T1000 (cell line): ENCODE data around the gene DOCK8.
A peak's percentile ranks its signal among the peaks of the same experiment; 100 is the strongest.
"Not testable (repeated sequence)": the region's sequence is repeated elsewhere in the genome, so short reads cannot be mapped to it uniquely, and the experiment has no call there.

Experiments used
- DNase-seq: peaks from one replicate; lab custom pipeline; 2025; ENCODE audit warnings: mixed read lengths; lab: John Stamatoyannopoulos, UW

Gene DOCK8

DNA sequence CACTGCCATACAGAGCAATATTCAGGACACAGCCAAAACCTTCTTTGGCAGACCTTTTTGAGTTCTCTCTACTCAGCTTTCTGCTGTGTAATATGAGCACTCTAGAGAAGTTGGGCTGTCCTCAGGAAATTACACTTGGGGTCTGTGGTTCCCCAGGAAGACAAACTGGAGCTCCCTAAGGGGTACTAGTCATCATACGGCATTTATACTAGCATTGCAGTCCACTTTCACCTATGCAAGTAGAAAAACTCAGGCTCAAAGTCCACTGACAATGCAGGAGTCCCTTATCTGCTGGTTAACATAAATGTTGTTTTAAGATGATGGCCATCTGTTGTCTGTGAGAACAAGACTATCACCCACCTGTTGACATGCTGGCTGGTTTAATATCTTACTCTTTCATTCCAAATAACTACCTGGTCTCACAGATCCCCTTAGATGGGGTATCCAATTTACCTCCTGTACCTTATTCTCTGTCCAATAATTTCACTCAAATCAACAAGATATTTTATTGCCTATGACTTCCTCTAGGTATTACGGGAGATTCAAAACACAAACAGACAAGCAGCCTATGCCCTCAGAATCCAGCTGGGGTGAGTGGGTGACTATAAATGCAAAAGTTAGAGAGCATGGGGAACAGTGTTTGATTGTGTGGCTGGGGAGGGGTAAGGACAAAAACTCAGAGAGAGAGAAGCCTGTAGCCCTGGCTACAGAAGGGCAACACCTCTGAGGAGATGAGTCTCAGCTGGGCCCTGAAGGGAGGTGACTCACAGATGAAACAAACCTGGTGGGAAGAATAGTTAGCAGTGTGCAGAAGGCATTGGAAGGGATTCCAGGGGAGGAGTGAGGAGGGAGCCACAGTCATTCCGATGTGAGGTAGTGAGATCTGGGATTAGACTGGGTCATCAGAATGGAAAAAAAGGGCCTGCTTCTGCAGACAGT, 10.2 kb downstream of the DOCK8 start:
- peak; percentile 3 for DNase-seq

DNA sequence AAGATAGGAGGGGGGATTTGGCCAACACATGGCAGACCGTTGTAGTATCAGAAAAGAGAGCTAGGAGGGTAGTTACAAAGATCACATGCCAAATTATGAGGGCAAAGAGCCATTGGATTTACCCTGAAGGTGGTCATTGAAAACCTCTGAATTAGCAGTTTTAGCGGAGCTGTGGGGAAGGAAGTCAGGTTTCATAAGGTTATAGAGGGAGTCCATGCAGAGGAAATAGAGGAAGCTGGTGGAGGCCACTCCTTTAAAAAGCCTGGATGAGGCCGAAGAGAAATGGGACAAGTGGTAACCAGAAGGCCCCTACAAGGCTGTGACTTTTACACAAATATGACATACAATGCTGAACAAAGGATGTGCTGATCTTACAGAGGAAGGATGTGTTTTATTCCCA, 13.2 kb downstream of the DOCK8 start:
- DNase-seq: no peak

DNA sequence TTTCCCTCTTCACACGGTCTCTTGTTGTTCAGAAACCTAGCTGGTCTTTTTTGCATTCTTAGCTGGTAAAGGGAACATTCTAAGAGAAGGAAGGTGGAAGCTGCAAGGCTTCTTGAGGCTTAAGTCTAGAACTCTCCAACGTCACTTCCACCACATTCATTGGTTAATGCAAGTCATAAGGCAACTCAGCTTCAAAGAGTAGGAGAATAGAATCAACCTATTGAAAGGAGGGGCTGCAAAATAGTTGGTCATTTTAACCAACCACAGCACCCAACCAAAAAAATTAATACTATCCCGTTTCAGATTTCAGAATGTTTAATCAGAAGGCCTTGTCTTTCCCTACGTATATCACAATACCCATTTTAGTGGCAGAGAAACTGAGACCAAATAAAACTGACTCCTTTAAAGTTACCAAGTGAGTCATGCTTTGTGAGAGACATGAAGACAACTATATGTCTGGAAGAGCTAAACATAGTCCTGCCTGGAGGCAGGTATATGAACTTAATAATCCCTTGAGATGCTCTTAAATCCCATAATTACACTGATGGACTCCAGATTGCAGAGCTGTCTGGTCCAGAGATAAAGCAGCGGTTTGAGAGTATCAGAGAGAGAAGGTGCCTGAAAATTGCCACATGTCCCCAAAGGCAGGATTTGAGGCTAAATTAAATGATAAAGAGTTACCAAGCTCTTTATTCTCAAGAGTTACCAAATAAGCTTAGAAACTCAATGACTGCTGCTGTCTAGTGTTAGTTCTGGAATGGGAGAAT, 14.4 kb downstream of the DOCK8 start:
- DNase-seq: no peak

DNA sequence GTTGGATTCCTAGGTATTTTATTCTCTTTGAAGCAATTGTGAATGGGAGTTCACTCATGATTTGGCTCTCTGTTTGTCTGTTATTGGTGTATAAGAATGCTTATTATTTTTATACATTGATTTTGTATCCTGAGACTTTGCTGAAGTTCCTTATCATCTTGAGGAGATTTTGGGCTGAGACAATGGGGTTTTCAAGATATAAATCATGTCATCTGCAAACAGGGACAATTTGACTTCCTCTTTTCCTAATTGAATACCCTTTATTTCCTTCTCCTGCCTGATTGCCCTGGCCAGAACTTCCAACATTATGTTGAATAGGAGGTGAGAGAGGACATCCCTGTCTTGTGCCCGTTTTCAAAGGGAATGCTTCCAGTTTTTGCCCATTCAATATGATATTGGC, 17.0 kb downstream of the DOCK8 start:
- not testable (repeated sequence) for DNase-seq

DNA sequence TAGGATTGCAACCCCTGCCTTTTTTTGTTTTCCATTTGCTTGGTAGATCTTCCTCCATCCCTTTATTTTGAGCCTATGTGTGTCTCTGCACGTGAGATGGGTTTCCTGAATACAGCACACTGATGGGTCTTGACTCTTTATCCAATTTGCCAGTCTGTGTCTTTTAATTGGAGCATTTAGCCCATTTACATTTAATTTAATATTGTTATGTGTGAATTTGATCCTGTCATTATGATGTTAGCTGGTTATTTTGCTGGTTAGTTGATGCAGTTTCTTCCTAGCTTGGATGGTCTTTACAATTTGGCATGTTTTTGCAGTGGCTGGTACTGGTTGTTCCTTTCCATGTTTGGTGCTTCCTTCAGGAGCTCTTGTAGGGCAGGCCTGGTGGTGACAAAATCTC, 19.0 kb downstream of the DOCK8 start:
- not testable (repeated sequence) for DNase-seq

DNA sequence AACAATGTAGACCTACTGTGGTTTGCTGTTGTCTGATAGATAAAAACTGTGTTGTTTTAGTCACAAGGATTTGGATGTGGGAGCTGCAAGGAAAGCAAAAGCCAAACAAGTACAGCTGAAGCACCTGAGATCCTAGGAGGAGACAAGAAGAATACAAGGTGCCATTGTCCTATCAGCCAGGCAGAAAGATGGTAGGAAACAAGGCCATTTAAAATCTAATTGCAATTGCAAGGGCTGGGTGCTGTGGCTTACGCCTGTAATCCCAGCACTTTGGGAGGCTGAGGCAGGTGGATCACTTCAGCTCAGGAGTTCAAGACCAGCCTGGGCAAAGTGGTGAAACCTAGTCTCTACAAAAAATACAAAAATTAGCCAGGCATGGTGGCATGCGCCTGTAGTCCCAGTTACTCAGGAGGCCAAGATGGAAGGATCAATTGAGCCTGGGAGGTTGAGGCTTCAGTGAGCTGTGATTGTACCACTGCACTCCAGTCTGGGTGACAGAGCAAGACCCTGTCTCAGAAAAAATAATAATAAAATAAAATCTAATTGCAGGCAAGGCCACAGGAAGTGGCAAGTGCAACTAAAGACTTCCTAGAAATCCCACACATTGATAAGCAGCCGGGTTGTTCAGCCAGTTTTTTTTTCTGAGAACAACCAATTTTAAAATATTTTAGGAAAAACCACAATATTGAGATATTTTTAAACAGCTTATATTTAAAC, 22.6 kb downstream of the DOCK8 start:
- no peak for DNase-seq

DNA sequence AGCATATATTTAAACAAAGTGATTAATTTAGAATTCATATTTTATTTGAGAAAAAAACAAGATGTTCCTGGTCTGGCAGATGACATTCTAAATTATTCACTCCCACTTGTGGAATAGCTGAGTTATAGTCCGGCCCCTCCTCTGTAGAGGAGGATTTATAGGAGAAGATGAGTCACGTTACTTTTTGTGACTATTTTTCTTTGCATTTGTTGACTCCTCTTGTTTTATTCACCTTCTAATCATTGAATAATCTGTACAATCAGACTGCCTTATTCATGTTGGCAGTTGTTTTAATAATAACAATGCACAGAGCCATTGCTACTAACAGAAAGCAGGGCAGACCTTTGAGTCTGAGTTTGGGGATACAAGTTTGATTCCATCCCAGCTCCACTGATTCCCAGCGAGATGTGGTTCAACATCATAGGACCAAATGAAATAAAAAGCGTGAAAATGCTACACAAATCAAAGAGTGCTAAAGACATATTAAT, 23.2 kb downstream of the DOCK8 start:
- no peak for DNase-seq

DNA sequence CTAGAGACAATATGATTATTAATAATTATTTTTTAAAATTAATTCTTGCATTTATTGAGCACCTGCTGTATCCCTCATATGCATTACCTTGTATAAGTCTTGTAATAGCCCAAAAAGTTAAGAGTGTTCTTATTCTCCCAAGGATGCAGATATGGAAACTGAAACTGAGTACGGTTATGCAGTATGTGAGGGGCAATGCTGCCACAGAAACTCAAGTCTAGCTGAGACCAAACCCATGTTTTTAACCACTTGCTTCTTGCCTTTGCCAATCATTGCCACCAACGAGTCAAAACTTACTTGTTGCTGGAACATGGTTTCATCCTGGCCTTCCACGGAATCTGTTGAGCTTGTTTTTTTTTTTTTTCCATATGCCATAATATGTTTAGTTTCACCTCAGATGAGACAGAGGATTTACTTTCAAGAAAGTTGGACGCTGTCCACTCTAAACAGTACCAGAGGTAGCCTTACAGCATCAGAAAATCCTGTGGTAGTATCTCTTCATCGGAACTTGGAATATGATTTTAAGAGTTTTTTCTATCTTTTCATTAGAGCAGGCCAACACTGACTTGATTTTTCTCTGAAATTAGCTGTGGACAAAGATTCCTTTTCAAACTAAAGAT, 27.9 kb downstream of the DOCK8 start:
- DNase-seq: no peak

DNA sequence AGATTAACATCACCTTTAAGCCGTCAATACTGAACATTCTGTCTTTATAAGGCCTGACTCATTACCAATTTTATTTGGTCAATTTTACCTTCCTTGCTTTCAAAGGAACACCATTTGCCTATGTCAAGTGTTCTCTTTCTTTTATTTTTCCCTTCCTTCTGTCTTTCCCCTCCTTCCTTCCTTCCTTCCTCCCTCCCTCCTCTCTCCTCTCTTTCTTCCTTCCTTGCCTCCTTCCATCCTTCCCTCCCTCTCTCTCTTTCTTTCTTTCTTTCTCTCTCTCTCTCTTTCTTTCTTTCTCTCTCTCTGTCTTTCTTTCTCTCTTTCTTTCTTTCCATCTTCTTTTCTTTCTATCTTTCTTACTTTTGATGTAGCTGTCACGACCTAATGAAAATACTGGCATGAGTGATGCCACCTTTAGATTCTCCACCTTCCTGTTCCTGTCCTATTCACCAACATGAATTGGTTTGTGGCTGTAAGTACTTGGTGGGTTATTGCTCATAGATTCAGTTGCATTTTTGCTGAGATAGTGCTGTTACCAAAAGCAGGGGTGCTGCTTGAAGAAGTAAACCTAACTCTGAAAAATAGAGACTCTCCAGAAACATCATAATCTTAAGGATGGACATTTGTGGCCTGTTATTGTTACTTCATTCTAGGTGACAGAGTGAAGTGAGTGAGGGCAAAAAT, 33.8 kb downstream of the DOCK8 start:
- no peak for DNase-seq

DNA sequence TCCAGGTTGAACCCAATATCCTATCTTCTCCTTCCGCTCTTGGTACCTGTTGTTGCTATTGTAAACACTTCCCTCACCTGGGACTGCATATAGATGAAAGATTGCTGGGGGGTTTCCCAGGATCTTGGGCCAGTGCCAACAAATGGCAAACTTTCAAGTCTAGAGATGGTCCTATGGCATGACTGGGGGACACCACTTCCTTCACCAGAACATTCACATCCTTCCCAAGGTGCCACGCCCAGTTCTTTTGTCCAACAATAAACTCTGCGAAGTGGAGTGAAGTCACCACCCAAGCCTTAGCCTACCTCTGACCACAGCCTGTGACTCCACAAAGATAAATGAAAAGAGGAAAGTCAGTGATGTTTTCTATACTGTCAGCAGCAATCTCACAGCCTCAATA, 34.4 kb downstream of the DOCK8 start:
- DNase-seq: no peak

DNA sequence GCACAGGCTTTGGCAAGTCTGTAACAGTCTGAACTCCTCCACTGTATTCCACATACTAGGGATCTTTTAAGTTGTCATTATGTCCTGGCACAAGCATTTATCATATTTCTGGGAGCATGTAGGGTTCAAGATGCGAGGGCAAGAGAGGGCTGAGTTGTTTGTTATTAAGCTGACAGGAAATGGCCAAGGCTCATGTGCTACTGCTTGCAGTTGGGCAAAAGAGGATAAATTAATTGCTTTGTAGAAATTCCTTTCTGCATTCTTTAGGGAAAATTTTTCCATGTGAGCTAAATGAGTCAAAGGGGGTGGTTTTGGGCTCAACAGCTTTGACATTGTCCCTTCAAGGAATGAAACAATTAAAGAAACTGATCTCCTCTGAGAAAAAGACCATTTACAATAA, 35.4 kb downstream of the DOCK8 start:
- no peak for DNase-seq

DNA sequence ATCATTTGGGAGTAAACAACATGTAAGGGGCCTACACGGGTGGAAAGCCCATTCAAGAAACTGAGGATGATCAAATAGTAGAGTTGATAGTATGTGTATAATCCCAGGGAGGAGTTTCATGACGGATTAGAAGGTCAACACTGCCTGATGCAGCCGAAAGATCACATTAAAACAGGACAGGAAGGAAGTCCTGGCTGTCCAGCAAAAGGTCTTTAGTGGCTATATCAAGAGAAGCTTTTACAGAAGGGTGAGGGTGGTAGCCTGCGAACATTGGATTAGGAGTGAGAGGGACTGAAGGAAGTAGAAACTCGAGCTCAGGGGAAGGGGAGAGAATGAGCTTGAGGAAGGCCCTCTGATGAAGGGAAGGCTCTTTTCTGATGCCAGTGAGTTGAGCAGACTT, 36.0 kb downstream of the DOCK8 start:
- DNase-seq: no peak

DNA sequence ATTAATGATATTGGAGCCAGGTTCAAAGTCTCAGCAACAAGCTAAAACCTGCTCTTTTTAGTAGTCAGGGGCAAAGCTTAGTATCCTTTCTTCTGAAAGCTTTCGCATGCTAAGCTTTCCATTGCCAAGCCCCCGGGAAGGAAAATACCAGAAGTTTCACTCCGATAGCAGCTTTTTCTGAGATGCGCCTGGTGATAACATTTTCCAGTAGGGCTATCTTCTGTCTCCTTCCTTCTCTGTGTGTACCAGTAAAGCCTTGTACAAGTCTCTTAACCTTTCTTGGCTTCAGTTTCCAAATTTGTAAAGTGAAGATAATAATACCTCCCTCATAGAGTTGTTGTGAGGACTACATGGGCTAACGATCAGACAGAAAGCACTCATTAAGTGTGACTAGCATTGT, 36.7 kb downstream of the DOCK8 start:
- DNase-seq: no peak

DNA sequence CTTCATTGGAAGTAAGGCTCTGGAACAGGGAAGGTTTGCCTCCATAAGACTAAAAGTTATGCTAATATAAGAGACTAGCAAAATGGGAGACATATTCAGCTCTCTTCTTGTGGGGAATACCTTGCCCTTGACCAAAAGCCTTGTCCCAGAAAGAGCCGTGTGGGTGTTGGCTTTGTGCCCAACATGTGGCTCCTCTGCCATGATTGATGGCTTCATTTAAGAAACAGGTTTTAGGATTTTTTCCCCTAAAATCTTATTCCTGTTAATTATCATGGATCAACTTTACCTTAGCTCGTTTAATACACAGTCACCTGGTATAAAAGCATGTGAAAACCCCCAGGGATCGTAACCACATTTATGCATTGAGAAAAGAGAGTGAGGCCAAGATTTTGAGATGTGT, 38.9 kb downstream of the DOCK8 start:
- DNase-seq: no peak

DNA sequence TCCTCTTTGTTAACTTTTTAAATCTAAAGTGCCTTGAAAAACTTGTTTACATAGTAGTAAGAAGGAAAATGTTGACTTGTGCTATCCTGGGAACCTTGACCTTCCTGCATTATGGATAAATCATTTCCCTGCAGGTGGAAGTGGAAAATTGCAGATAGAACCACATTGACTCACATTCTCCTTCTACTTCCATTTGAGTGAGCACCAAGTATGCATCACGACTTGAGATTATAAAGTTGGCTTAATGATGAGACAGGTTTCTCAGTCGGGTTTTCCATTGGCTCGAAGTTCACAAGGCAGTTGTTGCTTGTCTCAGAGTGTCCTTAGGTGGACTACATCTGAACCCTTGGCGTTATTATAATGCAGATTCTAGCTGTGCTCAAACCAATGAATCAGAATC, 39.9 kb downstream of the DOCK8 start:
- DNase-seq: no peak

DNA sequence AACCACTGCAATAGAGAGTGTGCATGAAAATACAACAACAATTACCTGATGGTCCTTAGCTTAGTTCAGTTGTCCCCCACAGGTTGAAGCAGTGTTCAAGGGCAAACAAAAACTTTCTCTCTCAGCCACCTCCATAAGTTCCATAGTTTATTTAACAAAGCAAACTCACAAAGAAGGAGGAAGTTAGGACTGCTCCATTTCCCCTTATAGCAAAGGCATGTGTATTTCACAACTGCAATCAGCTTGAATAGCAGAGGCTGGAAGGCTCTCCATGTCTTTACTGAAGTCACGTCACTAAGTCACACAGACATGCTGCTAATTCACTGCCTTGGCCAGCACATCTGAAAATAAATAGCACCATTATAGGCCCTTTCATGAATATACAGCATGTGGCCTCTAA, 43.3 kb downstream of the DOCK8 start:
- no peak for DNase-seq

DNA sequence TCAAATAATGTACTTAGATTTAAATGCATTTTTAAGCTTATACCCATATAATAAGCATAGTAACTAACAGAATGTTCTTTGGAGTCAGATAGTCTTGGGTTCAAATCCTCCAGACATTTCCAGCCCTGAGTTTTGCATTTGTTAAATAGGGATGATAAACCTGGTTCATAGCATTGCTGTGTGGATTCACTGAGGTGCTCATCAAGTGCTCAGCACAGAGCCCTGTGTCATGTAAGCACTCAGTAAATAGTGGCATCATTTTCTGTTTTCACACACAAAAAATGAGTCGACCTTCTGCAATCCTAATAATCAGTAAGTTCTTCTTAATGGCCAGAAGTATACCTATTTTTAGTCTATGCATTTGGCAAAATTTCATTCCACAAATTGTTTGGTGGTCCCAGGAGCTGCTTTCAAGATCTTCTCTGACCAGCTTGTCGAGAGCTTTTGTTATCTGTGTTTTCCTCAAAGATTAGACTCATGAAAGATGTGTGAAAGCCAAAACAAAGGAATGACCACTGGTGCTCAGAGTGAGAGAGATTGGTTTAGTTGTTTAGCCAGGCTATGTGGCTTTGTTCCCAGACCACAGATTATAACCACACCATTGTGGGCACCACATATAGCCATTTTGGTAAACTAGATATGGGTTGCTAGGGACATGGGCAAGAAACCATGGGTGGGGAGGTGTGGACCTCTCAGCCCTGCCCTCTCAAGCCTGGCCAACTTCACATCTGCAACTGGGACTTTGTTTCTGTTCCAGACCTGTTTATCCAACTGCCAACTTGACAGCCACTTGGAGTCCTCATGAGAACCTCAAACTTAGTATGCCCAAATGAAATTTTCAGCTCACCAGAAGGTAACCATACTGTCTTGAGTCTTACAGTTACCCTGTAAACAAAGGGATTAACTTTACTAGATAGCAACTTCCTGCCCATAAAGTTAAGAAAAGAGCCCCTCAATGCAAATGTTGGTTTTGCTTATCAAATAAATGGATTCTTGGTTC, 45.0 kb downstream of the DOCK8 start:
- DNase-seq: no peak

DNA sequence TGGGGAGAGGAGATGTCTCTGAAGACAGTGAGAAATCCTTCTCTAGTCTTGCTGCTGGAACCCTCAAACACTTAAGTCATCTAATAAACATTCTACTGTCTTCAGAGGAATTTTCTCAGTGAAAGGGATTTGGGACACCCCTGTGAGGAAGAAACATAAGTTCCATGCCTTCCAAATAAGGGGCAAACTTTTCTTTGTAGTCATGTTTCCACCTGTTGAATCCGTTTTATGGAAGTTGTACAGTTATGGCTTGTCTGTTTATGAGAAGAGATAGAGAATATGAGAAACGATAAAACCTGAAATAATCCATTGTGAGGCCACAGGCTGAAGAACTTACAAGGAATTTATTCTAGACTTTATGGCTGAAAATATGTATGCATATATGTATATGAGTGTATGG, 49.6 kb downstream of the DOCK8 start:
- no peak for DNase-seq

DNA sequence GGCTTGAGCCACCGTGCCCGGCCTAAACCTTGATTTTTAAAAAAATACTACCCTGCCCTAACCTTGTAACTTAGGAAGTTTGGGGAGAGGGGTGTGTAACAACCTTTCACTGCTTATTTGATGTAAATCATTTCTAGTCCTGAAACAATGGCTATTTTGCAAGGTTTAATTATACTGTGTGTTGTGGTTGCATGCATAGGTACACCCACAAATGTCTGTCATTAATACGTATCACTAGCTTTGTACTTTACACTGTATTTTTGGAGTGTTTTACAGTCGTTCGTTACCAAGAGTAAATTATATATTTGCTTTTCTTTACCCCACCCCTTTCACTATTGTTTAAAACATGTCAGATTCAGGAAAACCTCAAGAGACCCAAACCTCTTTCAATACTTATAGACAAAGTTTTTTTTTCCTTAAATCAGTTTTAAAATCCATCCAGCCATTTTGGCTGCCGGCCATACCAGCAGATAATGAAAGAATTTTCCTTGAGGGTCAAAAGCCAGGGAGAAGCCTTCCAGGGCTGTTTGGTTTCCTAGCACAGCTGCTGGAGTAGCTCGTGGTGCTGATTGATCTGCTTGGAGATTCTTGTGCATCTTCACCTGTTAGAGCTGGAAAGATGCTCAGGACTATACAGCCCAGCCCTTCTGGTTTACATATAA, 50.7 kb downstream of the DOCK8 start:
- no peak for DNase-seq

DNA sequence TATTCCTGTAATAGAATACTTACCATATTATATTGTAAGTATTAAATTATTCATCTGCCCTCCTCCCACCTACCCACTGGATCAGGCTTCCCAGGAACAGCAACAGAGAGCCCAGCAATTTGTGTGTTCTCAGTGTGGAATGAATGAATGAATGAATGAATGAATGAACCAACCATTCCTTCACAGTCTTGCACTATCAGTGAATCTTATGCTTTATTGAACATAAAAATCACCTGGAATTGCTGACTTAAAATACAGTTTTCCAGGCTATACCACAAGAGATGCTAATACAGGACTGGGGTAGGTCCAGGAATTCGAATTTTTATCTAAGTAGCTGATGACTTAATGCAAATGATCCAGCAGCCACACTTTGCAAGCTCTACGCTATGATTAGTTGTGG, 51.6 kb downstream of the DOCK8 start:
- DNase-seq: no peak
